HCT116 (cell line): ENCODE data around the gene TRMT10B. TPM values are rescaled to one million over a fixed set of nuclear protein-coding genes. Genes with fewer than 3 reads are reported as not detected.

Source experiments
- ATAC-seq: fragments of 200-7000 bp; cut with Tn5 transposase; 2 replicates; pipeline ENCODE4 v1.9.1; 2020; ENCODE audit warnings: mild to moderate bottlenecking, moderate library complexity
- BruUV-seq: library from RNA; stranded (reverse); fragments of 400-500 nt; replicated peaks from 2 replicates; lab custom pipeline; 2021; lab: Mats Ljungman, UMichigan
- CTCF ChIA-PET: fragments of 300-600 bp; sonication (Branson Sonifier 250); formaldehyde crosslinking; loops from one replicate; lab custom pipeline; 2021; ENCODE audit warnings: antibody characterized with exemption; lab: Charles Lee
- POLR2A ChIA-PET: fragments of 300-600, 350-600 bp; sonication (Branson Sonifier 250); formaldehyde crosslinking; loops from one replicate; lab custom pipeline; 2021; ENCODE audit warnings: antibody characterized with exemption; lab: Charles Lee
- RAD21 ChIA-PET, 2 experiments: fragments of 300-600 bp; sonication (Branson Sonifier 250); formaldehyde crosslinking; loops; one replicate each; lab custom pipeline; 2023; ENCODE audit warnings: low total read pairs in 2 of 2; ENCODE audit not compliant: uncharacterized antibody in 2 of 2, unreplicated experiment in 2 of 2, low non-redundant PET in 1 of 2; lab: Charles Lee
- DNase-seq: peaks from one replicate; pipeline ENCODE4 v3.0.0-alpha.2; 2010; ENCODE audit warnings: low read depth, low spot score
- H2AFZ ChIP-seq: fragments of 200-600 bp; shearing (Covaris generic), sonication (generic); 2 replicates; pipeline ENCODE4 v1.6.1; 2017; ENCODE audit warnings: low read depth, mixed run types, mixed read lengths, antibody characterized with exemption, low read length; ENCODE audit not compliant: poor library complexity, severe bottlenecking
- H3K27ac ChIP-seq: 2 replicates; pipeline ENCODE4 v1.5.1; 2012; ENCODE audit warnings: low read depth, low read length
- H3K27me3 ChIP-seq: fragments of 200-600 bp; sonication (generic); 2 replicates; pipeline ENCODE4 v1.6.1; 2016; ENCODE audit warnings: mixed run types, low read length, mixed read lengths; ENCODE audit not compliant: insufficient read depth
- H3K36me3 ChIP-seq, 2 experiments: fragments of 200-500 bp in 1 of 2; fragments of 200-600 bp in 1 of 2; sonication (Bioruptor generic) in 1 of 2; sonication (generic) in 1 of 2; 2 replicates each; pipeline versions ENCODE4 v1.5.1 to v1.6.1; 2014 to 2016; ENCODE audit warnings: low read length in 2 of 2, inconsistent platforms in 1 of 2, mixed read lengths in 1 of 2, mixed run types in 1 of 2; ENCODE audit not compliant: insufficient read depth in 2 of 2, control insufficient read depth in 1 of 2
- H3K4me1 ChIP-seq, 2 experiments: fragments of 200-600 bp in 1 of 2; sonication (generic) in 1 of 2; 2 replicates each; pipeline versions ENCODE4 v1.5.1 to v1.6.1; 2012 to 2017; ENCODE audit warnings: low read length in 2 of 2, inconsistent platforms in 1 of 2, mild to moderate bottlenecking in 1 of 2, mixed read lengths in 1 of 2, mixed run types in 1 of 2, moderate library complexity in 1 of 2; ENCODE audit not compliant: insufficient read depth in 2 of 2, control insufficient read depth in 1 of 2
- H3K4me2 ChIP-seq: fragments of 200-600 bp; sonication (generic); 2 replicates; pipeline ENCODE4 v1.6.1; 2017; ENCODE audit warnings: mixed run types, low read length, mixed read lengths
- H3K4me3 ChIP-seq, 2 experiments: fragments of 200-600 bp in 1 of 2; sonication (generic) in 1 of 2; replicated peaks in 1 of 2; 2 replicates each; pipeline ENCODE4 v1.5.1; 2011 to 2016; ENCODE audit warnings: low read length in 2 of 2, control low read depth in 1 of 2, low read depth in 1 of 2, mild to moderate bottlenecking in 1 of 2, mixed read lengths in 1 of 2, mixed run types in 1 of 2
- H3K79me2 ChIP-seq: fragments of 200-600 bp; sonication (generic); 2 replicates; pipeline ENCODE4 v1.6.1; 2017; ENCODE audit warnings: mild to moderate bottlenecking, mixed run types, low read length, moderate library complexity, mixed read lengths; ENCODE audit not compliant: insufficient read depth
- H3K9ac ChIP-seq: fragments of 200-600 bp; sonication (generic); 2 replicates; pipeline ENCODE4 v1.6.1; 2016; ENCODE audit warnings: low read length, mixed read lengths
- H3K9me2 ChIP-seq: fragments of 200-600 bp; sonication (generic), shearing (Covaris generic); 2 replicates; pipeline ENCODE4 v1.6.1; 2017; ENCODE audit warnings: mixed run types, mild to moderate bottlenecking, moderate library complexity; ENCODE audit not compliant: insufficient read depth
- H3K9me3 ChIP-seq, 2 experiments: fragments of 200-500 bp in 1 of 2; fragments of 200-600 bp in 1 of 2; sonication (Bioruptor generic) in 1 of 2; sonication (generic) in 1 of 2; 2 replicates each; pipeline ENCODE4 v1.6.1; 2014 to 2017; ENCODE audit warnings: low read length in 2 of 2, mixed read lengths in 2 of 2, inconsistent platforms in 1 of 2, low read depth in 1 of 2, mild to moderate bottlenecking in 1 of 2, mixed run types in 1 of 2, moderate library complexity in 1 of 2; ENCODE audit not compliant: control insufficient read depth in 1 of 2, insufficient read depth in 1 of 2
- H4K20me1 ChIP-seq: fragments of 200-600 bp; sonication (generic), shearing (Covaris generic); 2 replicates; pipeline ENCODE4 v1.6.1; 2017; ENCODE audit warnings: mixed run types, mild to moderate bottlenecking, moderate library complexity; ENCODE audit not compliant: insufficient read depth
- ATF3 ChIP-seq: IDR thresholded peaks from 2 replicates; pipeline ENCODE4 v1.6.1; 2012
- CBX3 ChIP-seq: IDR thresholded peaks from 2 replicates; pipeline ENCODE4 v1.6.1; 2012; ENCODE audit warnings: low read depth
- CTCF ChIP-seq, 3 experiments: fragments of 200-600 bp in 1 of 3; sonication (generic) in 1 of 3; IDR thresholded peaks in 2 of 3; conservative IDR thresholded peaks in 1 of 3; 2 replicates each; pipeline ENCODE4 v1.5.1; 2012 to 2017; ENCODE audit warnings: low read depth in 2 of 3, low read length in 2 of 3, antibody characterized with exemption in 1 of 3, borderline replicate concordance in 1 of 3, control low read depth in 1 of 3, mild to moderate bottlenecking in 1 of 3, mixed read lengths in 1 of 3, mixed run types in 1 of 3, moderate library complexity in 1 of 3; ENCODE audit not compliant: insufficient read depth in 1 of 3
- EGR1 ChIP-seq: IDR thresholded peaks from 2 replicates; pipeline ENCODE4 v1.6.1; 2012; ENCODE audit warnings: low read depth
- EZH2phosphoT487 ChIP-seq: fragments of 200-600 bp; IDR thresholded peaks from 2 replicates; pipeline ENCODE4 v1.6.1; 2018; ENCODE audit warnings: antibody characterized with exemption, borderline replicate concordance
- FOSL1 ChIP-seq: IDR thresholded peaks from 2 replicates; pipeline ENCODE4 v1.6.1; 2012; ENCODE audit warnings: low read depth
- JUND ChIP-seq: IDR thresholded peaks from 2 replicates; pipeline ENCODE4 v1.6.1; 2012
- POLR2A ChIP-seq: IDR thresholded peaks from 2 replicates; pipeline ENCODE4 v1.7.0; 2011; ENCODE audit warnings: borderline replicate concordance; ENCODE audit not compliant: insufficient read depth, insufficient read length; ENCODE audit errors: extremely low read depth
- POLR2AphosphoS5 ChIP-seq: IDR thresholded peaks from 2 replicates; pipeline ENCODE4 v1.6.1; 2011; ENCODE audit warnings: mild to moderate bottlenecking, low read depth, low read length, moderate library complexity
- RAD21 ChIP-seq: IDR thresholded peaks from 2 replicates; pipeline ENCODE4 v1.6.1; 2012; ENCODE audit warnings: low read depth, mild to moderate bottlenecking
- SIN3A ChIP-seq: IDR thresholded peaks from 2 replicates; pipeline ENCODE4 v1.6.1; 2012; ENCODE audit warnings: low read depth
- SP1 ChIP-seq: IDR thresholded peaks from 2 replicates; pipeline ENCODE4 v1.6.1; 2012; ENCODE audit warnings: low read depth
- SRF ChIP-seq: IDR thresholded peaks from 2 replicates; pipeline ENCODE4 v1.6.1; 2012; ENCODE audit warnings: low read depth
- TCF7L2 ChIP-seq: IDR thresholded peaks from 2 replicates; pipeline ENCODE4 v1.7.0; 2011; ENCODE audit warnings: borderline replicate concordance, inconsistent platforms; ENCODE audit not compliant: insufficient read depth, insufficient read length; ENCODE audit errors: extremely low read depth
- YY1 ChIP-seq: IDR thresholded peaks from 2 replicates; pipeline ENCODE4 v1.6.1; 2011; ENCODE audit warnings: low read length, low read depth, moderate library complexity, mild to moderate bottlenecking; ENCODE audit not compliant: insufficient replicate concordance; ENCODE audit errors: extremely low read depth
- ZFX ChIP-seq: fragments of 450-650 bp; IDR thresholded peaks from 2 replicates; pipeline ENCODE4 v1.6.1; 2017
- ZNF274 ChIP-seq: fragments of 200-500 bp; sonication (Bioruptor generic); IDR thresholded peaks from 2 replicates; pipeline ENCODE4 v1.6.1; 2014; ENCODE audit warnings: mild to moderate bottlenecking, low read depth, low read length, inconsistent platforms
- intact Hi-C: fragments of 100-400 bp; cut with micrococcal nuclease; formaldehyde crosslinking; loops from 2 replicates; pipeline ENCODE4 v1.10.0; 2022
- total RNA-seq: library from RNA; stranded (reverse); gene quantifications from one replicate; pipeline ENCODE4 v1.2.1, GENCODE V29; 2021; ENCODE audit not compliant: unreplicated experiment
- TF ChIP-seq, protein P1 (sequence below): IDR thresholded peaks from 2 replicates; pipeline ENCODE4 v1.6.1; 2012
- TF ChIP-seq, protein P2 (sequence below): IDR thresholded peaks from 2 replicates; pipeline ENCODE4 v1.6.1; 2012; ENCODE audit warnings: low read depth
- TF ChIP-seq, protein P3 (sequence below): IDR thresholded peaks from 2 replicates; pipeline ENCODE4 v1.6.1; 2011; ENCODE audit warnings: mild to moderate bottlenecking, low read length, moderate library complexity; ENCODE audit not compliant: insufficient replicate concordance; ENCODE audit errors: extremely low read depth

TRMT10B gene
- total RNA-seq, 1 experiment from 2014 or later, result 5.5 TPM

- no peak for TF ChIP-seq CTCF (IDR thresholded peaks at IDR 0.05 in 2 of 3, conservative IDR thresholded peaks at IDR 0.05 in 1 of 3; ENCODE audit: borderline replicate concordance in 1 of 3, insufficient read depth in 1 of 3, low read depth in 2 of 3, low read length in 2 of 3)
Observed at GRCh38 chr9:37710046-37710445, 43.6 kb upstream of the TRMT10B start (continued).

DNA sequence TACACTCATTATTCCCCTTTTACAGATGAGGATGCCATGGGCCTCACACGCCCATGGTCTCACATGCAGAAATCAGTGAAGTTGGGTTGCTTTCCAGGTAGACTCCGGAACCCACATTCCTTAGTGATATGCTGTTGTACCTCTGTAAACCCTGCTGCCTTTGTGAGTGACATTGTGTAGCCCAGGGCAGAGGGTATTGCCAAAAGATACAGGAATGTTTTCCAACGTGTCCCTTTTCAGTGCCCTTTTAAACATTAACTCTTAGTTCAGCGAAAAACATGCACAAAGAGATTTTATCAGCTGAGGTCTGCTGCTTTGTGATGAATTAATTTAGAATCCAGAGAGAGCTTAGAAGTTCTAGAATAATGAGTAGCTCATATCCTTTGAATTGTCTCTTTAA lies 38.3 kb upstream of the TRMT10B start:
- BruUV-seq, result no TSS peak
- no peak for ATAC-seq
- no peaks in the 10 kb centered on the region for H3K9me2 ChIP-seq
- H3K36me3 ChIP-seq, result no peaks in the 10 kb centered on the region
- no peaks in the 10 kb centered on the region for H3K4me1 ChIP-seq
- no peak overlapping the region for H3K27ac ChIP-seq
- no peak overlapping the region for H3K4me3 ChIP-seq
- intact Hi-C loops, result no loop called here
- no peak for DNase-seq
- no peaks in the 10 kb centered on the region for H4K20me1 ChIP-seq
- CTCF ChIA-PET, result no interaction called here
- H3K79me2 ChIP-seq, result no peaks in the 10 kb centered on the region
- no peaks in the 10 kb centered on the region for H3K27me3 ChIP-seq
- no peaks in the 10 kb centered on the region for H3K9me3 ChIP-seq
- H2AFZ ChIP-seq, result no peak overlapping the region
- no peak overlapping the region for H3K9ac ChIP-seq
- RAD21 ChIA-PET, result no interaction called here
- no peak overlapping the region for H3K4me2 ChIP-seq
- POLR2A ChIA-PET, result no interaction called here
- TF ChIP-seq, protein P1, sequence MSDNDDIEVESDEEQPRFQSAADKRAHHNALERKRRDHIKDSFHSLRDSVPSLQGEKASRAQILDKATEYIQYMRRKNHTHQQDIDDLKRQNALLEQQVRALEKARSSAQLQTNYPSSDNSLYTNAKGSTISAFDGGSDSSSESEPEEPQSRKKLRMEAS, result no peak
- TF ChIP-seq SP1 (no peak), ZNF274 (no peak), FOSL1 (no peak), RAD21 (no peak), TCF7L2 (no peak), ZFX (no peak), ATF3 (no peak), POLR2A (no peak), EGR1 (no peak), SIN3A (no peak), EZH2phosphoT487 (no peak), CBX3 (no peak), JUND (no peak), YY1 (no peak), SRF (no peak), POLR2AphosphoS5 (no peak)
- TF ChIP-seq, protein P2, sequence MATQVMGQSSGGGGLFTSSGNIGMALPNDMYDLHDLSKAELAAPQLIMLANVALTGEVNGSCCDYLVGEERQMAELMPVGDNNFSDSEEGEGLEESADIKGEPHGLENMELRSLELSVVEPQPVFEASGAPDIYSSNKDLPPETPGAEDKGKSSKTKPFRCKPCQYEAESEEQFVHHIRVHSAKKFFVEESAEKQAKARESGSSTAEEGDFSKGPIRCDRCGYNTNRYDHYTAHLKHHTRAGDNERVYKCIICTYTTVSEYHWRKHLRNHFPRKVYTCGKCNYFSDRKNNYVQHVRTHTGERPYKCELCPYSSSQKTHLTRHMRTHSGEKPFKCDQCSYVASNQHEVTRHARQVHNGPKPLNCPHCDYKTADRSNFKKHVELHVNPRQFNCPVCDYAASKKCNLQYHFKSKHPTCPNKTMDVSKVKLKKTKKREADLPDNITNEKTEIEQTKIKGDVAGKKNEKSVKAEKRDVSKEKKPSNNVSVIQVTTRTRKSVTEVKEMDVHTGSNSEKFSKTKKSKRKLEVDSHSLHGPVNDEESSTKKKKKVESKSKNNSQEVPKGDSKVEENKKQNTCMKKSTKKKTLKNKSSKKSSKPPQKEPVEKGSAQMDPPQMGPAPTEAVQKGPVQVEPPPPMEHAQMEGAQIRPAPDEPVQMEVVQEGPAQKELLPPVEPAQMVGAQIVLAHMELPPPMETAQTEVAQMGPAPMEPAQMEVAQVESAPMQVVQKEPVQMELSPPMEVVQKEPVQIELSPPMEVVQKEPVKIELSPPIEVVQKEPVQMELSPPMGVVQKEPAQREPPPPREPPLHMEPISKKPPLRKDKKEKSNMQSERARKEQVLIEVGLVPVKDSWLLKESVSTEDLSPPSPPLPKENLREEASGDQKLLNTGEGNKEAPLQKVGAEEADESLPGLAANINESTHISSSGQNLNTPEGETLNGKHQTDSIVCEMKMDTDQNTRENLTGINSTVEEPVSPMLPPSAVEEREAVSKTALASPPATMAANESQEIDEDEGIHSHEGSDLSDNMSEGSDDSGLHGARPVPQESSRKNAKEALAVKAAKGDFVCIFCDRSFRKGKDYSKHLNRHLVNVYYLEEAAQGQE, result no peak
- TF ChIP-seq, protein P3, sequence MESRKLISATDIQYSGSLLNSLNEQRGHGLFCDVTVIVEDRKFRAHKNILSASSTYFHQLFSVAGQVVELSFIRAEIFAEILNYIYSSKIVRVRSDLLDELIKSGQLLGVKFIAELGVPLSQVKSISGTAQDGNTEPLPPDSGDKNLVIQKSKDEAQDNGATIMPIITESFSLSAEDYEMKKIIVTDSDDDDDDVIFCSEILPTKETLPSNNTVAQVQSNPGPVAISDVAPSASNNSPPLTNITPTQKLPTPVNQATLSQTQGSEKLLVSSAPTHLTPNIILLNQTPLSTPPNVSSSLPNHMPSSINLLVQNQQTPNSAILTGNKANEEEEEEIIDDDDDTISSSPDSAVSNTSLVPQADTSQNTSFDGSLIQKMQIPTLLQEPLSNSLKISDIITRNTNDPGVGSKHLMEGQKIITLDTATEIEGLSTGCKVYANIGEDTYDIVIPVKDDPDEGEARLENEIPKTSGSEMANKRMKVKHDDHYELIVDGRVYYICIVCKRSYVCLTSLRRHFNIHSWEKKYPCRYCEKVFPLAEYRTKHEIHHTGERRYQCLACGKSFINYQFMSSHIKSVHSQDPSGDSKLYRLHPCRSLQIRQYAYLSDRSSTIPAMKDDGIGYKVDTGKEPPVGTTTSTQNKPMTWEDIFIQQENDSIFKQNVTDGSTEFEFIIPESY, result no peak
